ENCODE data around the gene PIGW. TPM values are rescaled to one million over a fixed set of nuclear protein-coding genes. Genes with fewer than 3 reads are reported as not detected.
A peak's percentile ranks its signal among the peaks of the same experiment; 100 is the strongest.
"Not testable (repeated sequence)": the region's sequence is repeated elsewhere in the genome, so short reads cannot be mapped to it uniquely, and the experiment has no call there.

Gene PIGW
- total RNA-seq, 2 experiments from 2014 or later = 9.6 to 17.4 TPM

GRCh38 chr17:36500745-36501225 lies 34.0 kb upstream of the PIGW start:
- no peak for ATAC-seq
- CTCF ChIA-PET = interaction anchor here (1.4 kb wide), 1 partner anchor 18 kb away, joined by 5 read pairs; no protein-coding TSS in a partner anchor
- H3K4me3 Mint-ChIP-seq = no peak overlapping the region
- no peak overlapping the region for H3K27ac Mint-ChIP-seq
- H3K9me3 Mint-ChIP-seq (ENCODE audit: low read depth) = no peaks in the 10 kb centered on the region
- no peak for DNase-seq
- peaks cover 32% of the 10 kb centered on the region for H3K36me3 Mint-ChIP-seq
- peaks cover 4% of the 10 kb centered on the region for H3K4me1 Mint-ChIP-seq
- no peaks in the 10 kb centered on the region for H3K27me3 Mint-ChIP-seq

- peaks cover 4% of the 10 kb centered on the region for H3K4me1 Mint-ChIP-seq
- ATAC-seq (no peak), DNase-seq (no peak)
- CTCF ChIA-PET = interaction anchor here (1.4 kb wide), 1 partner anchor 18 kb away, joined by 5 read pairs; no protein-coding TSS in a partner anchor
- H3K9me3 Mint-ChIP-seq (ENCODE audit: low read depth) = no peaks in the 10 kb centered on the region
- peaks cover 28% of the 10 kb centered on the region for H3K36me3 Mint-ChIP-seq
- H3K27me3 Mint-ChIP-seq = no peaks in the 10 kb centered on the region
- no peak overlapping the region for H3K4me3 Mint-ChIP-seq
- H3K27ac Mint-ChIP-seq = no peak overlapping the region
These were observed 33.4 kb upstream of the PIGW start for GRCh38 chr17:36501351-36501750.

- Mint-ChIP-seq H3K4me1 (peaks cover 4% of the 10 kb centered on the region), H3K36me3 (peaks cover 28% of the 10 kb centered on the region), H3K4me3 (no peak overlapping the region), H3K9me3 (ENCODE audit: low read depth) (no peaks in the 10 kb centered on the region), H3K27ac (no peak overlapping the region), H3K27me3 (no peaks in the 10 kb centered on the region)
- ATAC-seq (no peak), DNase-seq (no peak)
- CTCF ChIA-PET = no interaction called here
These were observed 32.8 kb upstream of the PIGW start for GRCh38 chr17:36501963-36502362.

- CTCF ChIA-PET = no interaction called here
- Mint-ChIP-seq H3K36me3 (peaks cover 24% of the 10 kb centered on the region), H3K9me3 (ENCODE audit: low read depth) (no peaks in the 10 kb centered on the region), H3K4me1 (peaks cover 4% of the 10 kb centered on the region), H3K27ac (no peak overlapping the region), H3K4me3 (no peak overlapping the region), H3K27me3 (no peaks in the 10 kb centered on the region)
- ATAC-seq (no peak), DNase-seq (no peak)
These were observed 31.2 kb upstream of the PIGW start for GRCh38 chr17:36503456-36504155.

GRCh38 chr17:36504156-36504545 lies 30.6 kb upstream of the PIGW start:
- Mint-ChIP-seq H3K9me3 (ENCODE audit: low read depth) (no peaks in the 10 kb centered on the region), H3K27me3 (no peaks in the 10 kb centered on the region), H3K27ac (no peak overlapping the region), H3K4me1 (peaks cover 4% of the 10 kb centered on the region), H3K4me3 (no peak overlapping the region), H3K36me3 (peaks cover 24% of the 10 kb centered on the region)
- CTCF ChIA-PET = no interaction called here
- DNase-seq (no peak), ATAC-seq (no peak)

GRCh38 chr17:36505171-36505570 lies 29.6 kb upstream of the PIGW start:
- Mint-ChIP-seq H3K27me3 (no peaks in the 10 kb centered on the region), H3K36me3 (peaks cover 25% of the 10 kb centered on the region), H3K9me3 (ENCODE audit: low read depth) (no peaks in the 10 kb centered on the region), H3K4me1 (peaks cover 4% of the 10 kb centered on the region), H3K4me3 (no peak overlapping the region), H3K27ac (no peak overlapping the region)
- DNase-seq (no peak), ATAC-seq (no peak)
- CTCF ChIA-PET = no interaction called here

GRCh38 chr17:36506249-36506826 lies 28.4 kb upstream of the PIGW start:
- H3K36me3 Mint-ChIP-seq = peaks cover 25% of the 10 kb centered on the region
- DNase-seq (no peak), ATAC-seq (no peak)
- CTCF ChIA-PET = no interaction called here
- H3K9me3 Mint-ChIP-seq (ENCODE audit: low read depth) = no peaks in the 10 kb centered on the region
- no peak overlapping the region for H3K4me3 Mint-ChIP-seq
- peaks cover 4% of the 10 kb centered on the region for H3K4me1 Mint-ChIP-seq
- H3K27me3 Mint-ChIP-seq = no peaks in the 10 kb centered on the region
- no peak overlapping the region for H3K27ac Mint-ChIP-seq

GRCh38 chr17:36506831-36507230 lies 28.0 kb upstream of the PIGW start:
- CTCF ChIA-PET = no interaction called here
- ATAC-seq (no peak), DNase-seq (no peak)
- Mint-ChIP-seq H3K4me3 (no peak overlapping the region), H3K9me3 (ENCODE audit: low read depth) (no peaks in the 10 kb centered on the region), H3K4me1 (peaks cover 4% of the 10 kb centered on the region), H3K27ac (no peak overlapping the region), H3K27me3 (no peaks in the 10 kb centered on the region), H3K36me3 (peaks cover 25% of the 10 kb centered on the region)

GRCh38 chr17:36507266-36507665 lies 27.5 kb upstream of the PIGW start:
- H3K36me3 Mint-ChIP-seq = peaks cover 25% of the 10 kb centered on the region
- H3K4me1 Mint-ChIP-seq = peaks cover 4% of the 10 kb centered on the region
- CTCF ChIA-PET = interaction anchor here (1.1 kb wide), 1 partner anchor 24 kb away, joined by 3 read pairs; no protein-coding TSS in a partner anchor
- H3K4me3 Mint-ChIP-seq = no peak overlapping the region
- H3K27me3 Mint-ChIP-seq = no peaks in the 10 kb centered on the region
- ATAC-seq (no peak), DNase-seq (no peak)
- H3K9me3 Mint-ChIP-seq (ENCODE audit: low read depth) = no peaks in the 10 kb centered on the region
- H3K27ac Mint-ChIP-seq = no peak overlapping the region

GRCh38 chr17:36508439-36508838 lies 26.3 kb upstream of the PIGW start:
- CTCF ChIA-PET; H3K4me1 Mint-ChIP-seq; H3K4me3 Mint-ChIP-seq; H3K27ac Mint-ChIP-seq; ATAC-seq; H3K9me3 Mint-ChIP-seq (ENCODE audit: low read depth); DNase-seq; H3K27me3 Mint-ChIP-seq: not testable (repeated sequence)
- H3K36me3 Mint-ChIP-seq = peaks cover 22% of the 10 kb centered on the region

GRCh38 chr17:36509272-36509985 lies 25.4 kb upstream of the PIGW start:
- DNase-seq (no peak), ATAC-seq (no peak)
- Mint-ChIP-seq H3K9me3 (ENCODE audit: low read depth) (no peaks in the 10 kb centered on the region), H3K27me3 (no peaks in the 10 kb centered on the region), H3K4me1 (no peaks in the 10 kb centered on the region), H3K36me3 (peaks cover 15% of the 10 kb centered on the region), H3K27ac (no peak overlapping the region), H3K4me3 (no peak overlapping the region)
- CTCF ChIA-PET = no interaction called here

GRCh38 chr17:36510636-36511035 lies 24.2 kb upstream of the PIGW start:
- DNase-seq = no peak
- Mint-ChIP-seq H3K36me3 (peaks cover 16% of the 10 kb centered on the region), H3K4me3 (no peak overlapping the region), H3K27me3 (no peaks in the 10 kb centered on the region), H3K9me3 (ENCODE audit: low read depth) (no peaks in the 10 kb centered on the region), H3K4me1 (no peaks in the 10 kb centered on the region), H3K27ac (no peak overlapping the region)
- CTCF ChIA-PET = no interaction called here
- no peak for ATAC-seq

GRCh38 chr17:36511216-36511615 lies 23.6 kb upstream of the PIGW start:
- H3K36me3 Mint-ChIP-seq = peaks cover 13% of the 10 kb centered on the region

GRCh38 chr17:36512641-36513040 lies 22.1 kb upstream of the PIGW start:
- H3K4me1 Mint-ChIP-seq = no peaks in the 10 kb centered on the region
- no peak for DNase-seq
- no peaks in the 10 kb centered on the region for H3K27me3 Mint-ChIP-seq
- ATAC-seq = peak; percentile 23
- H3K36me3 Mint-ChIP-seq = peaks cover 12% of the 10 kb centered on the region
- H3K9me3 Mint-ChIP-seq (ENCODE audit: low read depth) = no peaks in the 10 kb centered on the region
- H3K4me3 Mint-ChIP-seq = no peak overlapping the region
- CTCF ChIA-PET = no interaction called here
- H3K27ac Mint-ChIP-seq = no peak overlapping the region

More at GRCh38 chr17:36511216-36511615, 23.6 kb upstream of the PIGW start:
- Mint-ChIP-seq H3K4me1 (no peaks in the 10 kb centered on the region), H3K27me3 (no peaks in the 10 kb centered on the region), H3K4me3 (no peak overlapping the region), H3K9me3 (ENCODE audit: low read depth) (no peaks in the 10 kb centered on the region), H3K27ac (no peak overlapping the region)
- CTCF ChIA-PET = no interaction called here
- DNase-seq (no peak), ATAC-seq (no peak)
